Stimulated activated naive B cell treated with anti-CD40 and anti-IgM and Interleukin-4, amounts not matched to agents 10 μg/mL and 1 μg/mL and 100 μg/mL, for 72 hours (primary cell): ENCODE data around the gene RNF144A.
"Not testable (repeated sequence)": the region's sequence is repeated elsewhere in the genome, so short reads cannot be mapped to it uniquely, and the experiment has no call there.

Source experiments
- ATAC-seq, 2 donors: fragments of 150-1000 bp; cut with Tn5 transposase; replicated peaks; 2 replicates each; pipeline ENCODE4 v1.10.0; 2021; ENCODE audit warnings: moderate library complexity in 1 of 2
- DNase-seq: peaks from one replicate; pipeline ENCODE4 v3.0.0; 2021
- H3K27ac Mint-ChIP-seq: one replicate; pipeline ENCODE4 v1.8.0; 2022; ENCODE audit warnings: mild to moderate bottlenecking, mixed read lengths
- H3K27me3 Mint-ChIP-seq, 2 donors: one replicate each; pipeline ENCODE4 v1.8.0; 2022; ENCODE audit warnings: mixed read lengths in 2 of 2
- H3K36me3 Mint-ChIP-seq, 2 donors: one replicate each; pipeline ENCODE4 v1.8.0; 2022; ENCODE audit warnings: mixed read lengths in 2 of 2, mild to moderate bottlenecking in 1 of 2
- H3K4me1 Mint-ChIP-seq, 2 donors: one replicate each; pipeline ENCODE4 v1.8.0; 2022; ENCODE audit warnings: mixed read lengths in 2 of 2, mild to moderate bottlenecking in 1 of 2
- H3K4me3 Mint-ChIP-seq, 2 donors: one replicate each; pipeline ENCODE4 v1.8.0; 2022; ENCODE audit warnings: mild to moderate bottlenecking in 2 of 2, mixed read lengths in 2 of 2, moderate library complexity in 1 of 2
- H3K9me3 Mint-ChIP-seq, 2 donors: one replicate each; pipeline ENCODE4 v1.8.0; 2022; ENCODE audit warnings: mixed read lengths in 2 of 2, mild to moderate bottlenecking in 1 of 2

RNF144A gene

DNA sequence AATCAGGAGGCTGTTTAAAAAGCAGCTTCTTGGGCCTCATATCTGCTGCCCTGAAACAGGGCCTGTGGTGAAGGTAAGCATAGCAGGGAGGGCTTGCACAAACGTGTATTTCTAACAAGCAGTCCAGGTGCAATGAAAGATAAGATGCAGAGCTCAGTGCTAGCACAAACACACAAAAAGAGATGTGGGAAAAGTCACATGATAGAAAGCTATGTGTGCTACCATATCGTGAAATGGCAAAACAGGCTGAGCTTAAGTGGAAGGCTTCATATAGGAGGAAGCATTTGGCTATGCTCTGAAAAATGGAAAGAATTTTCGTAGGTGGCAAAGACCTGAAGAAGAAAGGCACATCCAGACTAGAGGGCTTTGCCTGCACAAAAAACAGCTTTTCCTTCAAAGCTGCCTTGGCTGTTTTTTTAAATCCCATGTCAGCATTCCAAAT lies 29.4 kb upstream of the RNF144A start:
- Mint-ChIP-seq H3K27ac (no peak overlapping the region), H3K4me3 (no peak overlapping the region), H3K4me1 (no peaks in the 10 kb centered on the region), H3K9me3 (no peaks in the 10 kb centered on the region), H3K36me3 (peaks cover 0 to under 1% of the 10 kb centered on the region in 2 donors), H3K27me3 (peaks cover 0 to 9% of the 10 kb centered on the region in 2 donors)
- ATAC-seq (no peak), DNase-seq (no peak)

DNA sequence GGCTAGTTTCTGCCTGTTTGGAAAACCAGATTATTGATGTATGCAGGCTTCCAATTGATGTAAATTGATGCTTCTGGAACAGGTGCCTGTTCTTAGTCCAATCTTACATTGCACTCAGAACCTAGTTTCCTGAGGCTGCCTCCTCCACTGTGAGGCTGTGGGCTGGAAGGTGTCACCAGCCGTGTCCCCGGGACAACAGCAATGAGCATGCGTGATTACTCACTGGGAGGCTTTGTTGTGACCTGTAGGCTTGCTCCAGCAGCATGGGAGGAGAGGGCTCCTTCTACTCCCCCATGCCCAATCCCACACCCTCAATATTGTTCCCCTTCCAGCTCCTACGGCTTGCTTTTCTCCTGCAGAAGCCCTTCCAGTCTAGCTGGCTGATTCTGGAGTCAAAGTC lies 28.5 kb upstream of the RNF144A start:
- ATAC-seq: no peak
- Mint-ChIP-seq H3K27ac (no peak overlapping the region), H3K4me1 (no peaks in the 10 kb centered on the region), H3K36me3 (no peaks in the 10 kb centered on the region), H3K4me3 (no peak overlapping the region), H3K9me3 (no peaks in the 10 kb centered on the region), H3K27me3 (peaks cover 0 to 8% of the 10 kb centered on the region in 2 donors)
- DNase-seq: no peak

GRCh38 chr2:6893876-6894482 lies 23.2 kb upstream of the RNF144A start:
- Mint-ChIP-seq H3K9me3 (no peaks in the 10 kb centered on the region), H3K4me1 (peaks cover 4 to 7% of the 10 kb centered on the region in 2 donors), H3K36me3 (no peaks in the 10 kb centered on the region), H3K4me3 (no peak overlapping the region), H3K27ac (no peak overlapping the region), H3K27me3 (no peaks in the 10 kb centered on the region)
- no peak for DNase-seq
- no peak for ATAC-seq

DNA sequence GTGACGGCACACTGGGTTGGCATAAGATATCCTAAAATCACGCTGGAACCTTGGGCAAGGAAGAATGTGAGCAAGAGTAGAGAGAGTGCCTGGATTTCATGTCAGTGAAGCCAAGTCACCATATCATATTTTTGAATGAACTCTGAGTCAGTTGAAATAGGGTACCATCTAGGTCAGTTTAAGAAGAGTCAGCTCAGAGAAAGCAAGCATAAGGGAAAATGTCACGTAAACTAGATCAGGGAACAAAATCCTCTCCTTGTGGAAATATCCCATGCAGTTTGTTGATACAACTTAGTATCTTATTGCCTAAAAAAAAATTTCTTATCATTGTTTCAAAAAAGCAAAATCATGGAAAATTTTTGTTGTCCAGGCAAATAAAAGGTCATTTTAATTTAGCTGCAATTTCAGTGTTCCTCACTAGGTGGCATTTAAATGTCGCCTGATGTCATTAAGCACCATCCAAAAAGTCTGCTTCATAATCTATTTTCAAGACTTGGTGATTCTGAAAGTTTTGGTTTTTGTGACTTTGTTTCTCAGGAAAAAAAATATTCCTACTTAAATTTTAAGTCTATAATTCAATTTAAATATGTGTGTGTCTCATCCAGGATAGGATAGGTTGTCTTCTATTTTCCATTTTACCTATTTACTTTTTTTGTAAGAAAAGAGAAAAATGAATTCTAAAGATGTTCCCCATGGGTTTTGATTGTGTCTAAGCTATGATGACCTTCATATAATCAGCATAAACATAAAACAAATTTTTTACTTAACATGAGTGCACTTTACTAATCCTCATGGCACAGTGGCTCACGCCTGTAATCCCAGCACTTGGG lies 20.1 kb upstream of the RNF144A start:
- Mint-ChIP-seq H3K4me1 (peaks cover 4 to 7% of the 10 kb centered on the region in 2 donors), H3K9me3 (peaks cover 2 to 7% of the 10 kb centered on the region in 2 donors), H3K36me3 (peaks cover 0 to 3% of the 10 kb centered on the region in 2 donors), H3K27me3 (no peaks in the 10 kb centered on the region), H3K4me3 (no peak overlapping the region), H3K27ac (no peak overlapping the region)
- ATAC-seq: peak; percentile 29 to 34
- DNase-seq: no peak

DNA sequence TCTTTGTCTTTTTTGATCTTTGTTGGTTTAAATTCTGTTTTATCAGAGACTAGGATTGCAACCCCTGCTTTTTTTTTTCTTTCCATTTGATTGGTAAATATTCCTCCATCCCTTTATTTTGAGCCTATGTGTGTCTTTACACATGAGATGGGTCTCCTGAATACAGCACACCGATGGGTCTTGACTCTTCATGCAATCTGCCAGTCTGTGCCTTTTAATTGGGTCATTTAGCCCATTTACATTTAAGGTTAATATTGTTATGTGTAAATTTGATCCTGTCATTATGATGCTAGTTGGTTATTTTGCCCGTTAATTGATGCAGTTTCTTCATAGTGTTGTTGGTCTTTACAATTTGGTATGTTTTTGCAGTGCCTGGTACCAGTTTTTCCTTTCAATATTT lies 14.6 kb upstream of the RNF144A start:
- not testable (repeated sequence) for H3K4me1 Mint-ChIP-seq, H3K4me3 Mint-ChIP-seq, DNase-seq, ATAC-seq, H3K27ac Mint-ChIP-seq, H3K27me3 Mint-ChIP-seq
- peaks cover 10 to 11% of the 10 kb centered on the region in 2 donors for H3K36me3 Mint-ChIP-seq
- peaks cover 7 to 19% of the 10 kb centered on the region in 2 donors for H3K9me3 Mint-ChIP-seq

GRCh38 chr2:6905668-6906067 lies 11.5 kb upstream of the RNF144A start:
- H3K27ac Mint-ChIP-seq: no peak overlapping the region
- no peak overlapping the region for H3K4me3 Mint-ChIP-seq
- peaks cover 17 to 21% of the 10 kb centered on the region in 2 donors for H3K4me1 Mint-ChIP-seq

DNA sequence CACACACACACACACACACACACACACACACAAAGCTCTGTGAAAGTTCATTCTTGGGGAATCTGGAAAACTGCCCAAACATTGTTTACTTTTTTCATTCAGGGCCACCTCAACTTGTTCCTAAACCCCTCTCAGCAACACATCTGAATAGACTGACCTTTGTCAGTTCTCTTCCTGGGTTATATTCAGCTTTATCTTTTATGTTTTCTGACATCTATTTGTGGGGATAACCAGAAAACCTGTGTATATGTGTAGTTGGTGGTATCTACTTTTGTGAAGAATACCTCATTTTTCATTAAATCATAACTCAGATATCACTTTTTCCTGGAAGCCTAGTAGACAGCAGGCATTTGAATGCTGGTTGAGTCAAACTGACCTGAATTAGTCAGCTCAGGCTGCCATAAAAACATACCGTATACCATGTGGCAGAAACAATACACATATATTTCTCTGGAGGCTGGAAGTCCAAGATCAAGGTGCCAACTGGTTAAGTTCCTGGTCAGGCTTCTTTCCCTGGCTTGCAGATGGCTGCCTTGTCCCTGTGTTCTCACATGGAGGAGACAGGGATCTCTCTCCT lies 11.0 kb upstream of the RNF144A start:
- peaks cover 0 to 2% of the 10 kb centered on the region in 2 donors for H3K27me3 Mint-ChIP-seq
- peaks cover 10 to 11% of the 10 kb centered on the region in 2 donors for H3K36me3 Mint-ChIP-seq
- no peak overlapping the region for H3K4me3 Mint-ChIP-seq
- H3K9me3 Mint-ChIP-seq: peaks cover 7 to 19% of the 10 kb centered on the region in 2 donors
- peaks cover 21 to 26% of the 10 kb centered on the region in 2 donors for H3K4me1 Mint-ChIP-seq
- H3K27ac Mint-ChIP-seq: no peak overlapping the region
- DNase-seq (no peak), ATAC-seq (no peak)

More at GRCh38 chr2:6905668-6906067, 11.5 kb upstream of the RNF144A start:
- no peak for DNase-seq
- no peaks in the 10 kb centered on the region for H3K27me3 Mint-ChIP-seq
- H3K9me3 Mint-ChIP-seq: peaks cover 7 to 19% of the 10 kb centered on the region in 2 donors
- no peak for ATAC-seq
- peaks cover 10 to 11% of the 10 kb centered on the region in 2 donors for H3K36me3 Mint-ChIP-seq

- H3K27ac Mint-ChIP-seq: no peak overlapping the region
- H3K36me3 Mint-ChIP-seq: peaks cover 3% of the 10 kb centered on the region in 2 donors
- H3K4me3 Mint-ChIP-seq: no peak overlapping the region
- peaks cover 0 to 3% of the 10 kb centered on the region in 2 donors for H3K9me3 Mint-ChIP-seq
- H3K27me3 Mint-ChIP-seq: peaks cover 1 to 7% of the 10 kb centered on the region in 2 donors
- no peak for DNase-seq
- H3K4me1 Mint-ChIP-seq: peaks cover 24 to 29% of the 10 kb centered on the region in 2 donors
- no peak for ATAC-seq
Observed at GRCh38 chr2:6908291-6908690, 8.9 kb upstream of the RNF144A start.

- peaks cover 24 to 34% of the 10 kb centered on the region in 2 donors for H3K4me1 Mint-ChIP-seq
- H3K9me3 Mint-ChIP-seq: no peaks in the 10 kb centered on the region
- no peaks in the 10 kb centered on the region for H3K36me3 Mint-ChIP-seq
- peaks cover 6 to 16% of the 10 kb centered on the region in 2 donors for H3K27me3 Mint-ChIP-seq
- H3K27ac Mint-ChIP-seq: peak overlapping the region; percentile 20
- peak overlapping the region; percentile 14 to 64 for H3K4me3 Mint-ChIP-seq
- peak; percentile 94 to 97 for ATAC-seq
- DNase-seq: no peak
Observed at GRCh38 chr2:6909431-6910385, 7.5 kb upstream of the RNF144A start.

DNA sequence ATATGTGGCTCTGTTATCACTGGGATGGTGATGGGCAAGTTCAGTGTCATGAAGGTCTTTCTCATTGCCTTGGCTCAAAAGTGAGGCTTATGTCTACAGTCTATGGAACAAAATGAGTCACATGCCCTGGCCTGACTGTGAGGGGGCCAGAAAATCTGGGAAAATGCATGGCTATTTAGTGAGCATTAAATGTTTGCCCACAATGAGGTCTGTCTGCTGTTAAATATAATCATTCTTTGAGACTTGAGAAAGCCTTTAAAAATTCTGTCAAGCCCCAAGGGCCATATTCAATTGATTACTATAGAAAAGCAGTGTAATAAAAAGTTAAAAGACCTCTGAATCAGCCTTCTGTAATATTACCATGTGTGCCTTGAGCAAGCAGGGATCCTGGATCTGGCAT lies 5.5 kb upstream of the RNF144A start:
- Mint-ChIP-seq H3K27ac (no peak overlapping the region), H3K36me3 (no peaks in the 10 kb centered on the region), H3K27me3 (peaks cover 16 to 25% of the 10 kb centered on the region in 2 donors), H3K9me3 (no peaks in the 10 kb centered on the region), H3K4me1 (peaks cover 24 to 36% of the 10 kb centered on the region in 2 donors), H3K4me3 (no peak overlapping the region)
- ATAC-seq (no peak), DNase-seq (no peak)

DNA sequence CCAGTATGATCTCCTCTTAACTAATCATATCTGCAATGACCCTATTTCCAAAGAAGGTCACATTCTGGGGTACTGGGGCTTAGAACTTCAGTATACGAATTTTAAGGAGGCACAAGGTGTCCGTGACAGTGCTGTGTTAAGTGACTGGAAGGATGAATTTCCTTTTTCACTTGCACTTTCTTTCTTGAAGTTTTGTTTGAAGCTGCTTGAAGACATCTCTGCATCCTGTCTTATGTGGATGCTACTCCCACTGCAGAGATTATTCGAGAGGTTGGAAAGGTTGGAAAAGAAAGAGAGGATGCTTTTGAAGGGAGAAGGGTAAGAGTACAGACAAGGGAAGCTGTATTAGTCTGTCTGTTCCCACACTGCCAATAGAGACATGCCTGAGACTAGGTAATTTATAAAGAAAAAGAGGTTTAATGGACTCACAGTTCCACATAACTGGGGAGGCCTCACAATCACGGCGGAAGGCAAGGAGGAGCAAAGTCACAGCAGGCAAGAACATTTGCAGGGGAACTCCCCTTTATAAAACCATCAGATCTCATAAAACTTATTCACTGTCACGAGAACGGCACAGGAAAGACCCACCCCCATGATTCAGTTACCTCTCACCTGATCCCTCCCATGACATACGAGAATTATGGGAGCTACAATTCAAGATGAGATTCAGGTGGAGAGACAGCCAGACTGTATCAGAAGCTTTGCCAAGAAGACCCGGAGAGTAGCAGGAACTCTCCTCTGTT lies 3.6 kb upstream of the RNF144A start:
- Mint-ChIP-seq H3K27ac (peak overlapping the region; percentile 57), H3K4me3 (no peak overlapping the region), H3K4me1 (peaks cover 27 to 41% of the 10 kb centered on the region in 2 donors), H3K36me3 (no peaks in the 10 kb centered on the region), H3K27me3 (peaks cover 17 to 29% of the 10 kb centered on the region in 2 donors), H3K9me3 (no peaks in the 10 kb centered on the region)
- ATAC-seq (no peak), DNase-seq (no peak)

GRCh38 chr2:6914828-6915227 lies 2.4 kb upstream of the RNF144A start:
- no peaks in the 10 kb centered on the region for H3K9me3 Mint-ChIP-seq
- no peak for DNase-seq
- no peak overlapping the region for H3K4me3 Mint-ChIP-seq
- peaks cover 0 to 2% of the 10 kb centered on the region in 2 donors for H3K36me3 Mint-ChIP-seq
- no peak for ATAC-seq
- peaks cover 22 to 39% of the 10 kb centered on the region in 2 donors for H3K27me3 Mint-ChIP-seq
- peaks cover 20 to 35% of the 10 kb centered on the region in 2 donors for H3K4me1 Mint-ChIP-seq
- no peak overlapping the region for H3K27ac Mint-ChIP-seq

DNA sequence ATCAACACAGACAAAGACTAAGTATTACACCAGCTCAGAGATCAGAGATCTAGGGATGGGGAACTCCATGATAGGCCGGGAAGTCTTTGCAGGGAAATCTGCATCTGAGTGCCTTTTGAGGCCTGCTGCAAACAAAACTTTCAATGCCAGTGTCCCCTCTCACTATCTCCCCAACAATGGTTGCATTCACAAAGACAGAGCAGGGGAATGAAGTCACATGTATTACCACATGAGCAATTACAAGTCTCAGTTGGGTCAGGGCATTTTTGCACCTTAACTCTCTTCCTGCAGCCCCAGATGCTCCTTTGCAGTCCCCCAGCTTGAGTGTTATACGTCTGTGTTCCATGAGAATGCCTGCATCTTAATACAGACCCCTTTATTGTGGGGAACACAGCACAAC lies 1.8 kb upstream of the RNF144A start:
- peaks cover 22 to 42% of the 10 kb centered on the region in 2 donors for H3K27me3 Mint-ChIP-seq
- DNase-seq (no peak), ATAC-seq (no peak)
- peaks cover 0 to 2% of the 10 kb centered on the region in 2 donors for H3K36me3 Mint-ChIP-seq
- no peak overlapping the region for H3K4me3 Mint-ChIP-seq
- no peaks in the 10 kb centered on the region for H3K9me3 Mint-ChIP-seq
- H3K27ac Mint-ChIP-seq: no peak overlapping the region
- H3K4me1 Mint-ChIP-seq: peaks cover 16 to 29% of the 10 kb centered on the region in 2 donors
